OCI-LY3 (cell line): ENCODE data around the gene CRNKL1.

Source experiments
- H2AFZ ChIP-seq: fragments of 200-600, 300-600 bp; shearing (Covaris generic); 2 replicates; pipeline ENCODE4 v1.6.0; 2014; ENCODE audit warnings: antibody characterized with exemption, low read depth, low read length
- H3K27ac ChIP-seq: fragments of 200-600, 300-600 bp; sonication (generic); 2 replicates; pipeline ENCODE4 v1.5.1; 2014; ENCODE audit warnings: mild to moderate bottlenecking, low read length, moderate library complexity, mixed read lengths
- H3K27me3 ChIP-seq: fragments of 200-600, 300-600 bp; sonication (generic); 2 replicates; pipeline ENCODE4 v1.6.1; 2014; ENCODE audit warnings: low read depth, low read length, mixed read lengths
- H3K36me3 ChIP-seq: fragments of 200-600, 300-600 bp; sonication (generic); replicated peaks from 2 replicates; pipeline ENCODE3; 2014; ENCODE audit warnings: low read depth, low read length, mixed read lengths
- H3K4me1 ChIP-seq: fragments of 300-600, 200-600 bp; sonication (generic); 2 replicates; pipeline ENCODE4 v1.6.1; 2014; ENCODE audit warnings: low read length, mixed read lengths
- H3K4me2 ChIP-seq: fragments of 200-600, 300-600 bp; sonication (generic); 2 replicates; pipeline ENCODE4 v1.6.1; 2014; ENCODE audit warnings: low read length, mixed read lengths
- H3K4me3 ChIP-seq: fragments of 300-600, 200-600 bp; sonication (generic); 2 replicates; pipeline ENCODE4 v1.5.1; 2014; ENCODE audit warnings: antibody characterized with exemption, mild to moderate bottlenecking, low read length, moderate library complexity
- H3K79me2 ChIP-seq: fragments of 300-600, 200-600 bp; shearing (Covaris generic); 2 replicates; pipeline ENCODE4 v1.6.1; 2014; ENCODE audit warnings: mild to moderate bottlenecking, low read length, mixed read lengths
- H3K9ac ChIP-seq: fragments of 300-600, 200-600 bp; shearing (Covaris generic); 2 replicates; pipeline ENCODE4 v1.6.0; 2014; ENCODE audit warnings: mild to moderate bottlenecking, low read length, moderate library complexity
- H3K9me3 ChIP-seq: fragments of 200-600, 300-600 bp; shearing (Covaris generic); 2 replicates; pipeline ENCODE4 v1.6.1; 2014; ENCODE audit warnings: low read length, mixed read lengths; ENCODE audit not compliant: insufficient read depth
- H4K20me1 ChIP-seq: fragments of 200-600, 300-600 bp; sonication (generic); 2 replicates; pipeline ENCODE4 v1.6.1; 2016; ENCODE audit warnings: low read length, mixed read lengths; ENCODE audit not compliant: insufficient read depth
- CTCF ChIP-seq: fragments of 200-600, 300-600 bp; sonication (generic); IDR thresholded peaks from 2 replicates; pipeline ENCODE4 v1.5.1; 2014; ENCODE audit warnings: antibody characterized with exemption, low read length, low read depth
- EZH2phosphoT487 ChIP-seq: fragments of 200-600 bp; shearing (Covaris generic); IDR thresholded peaks from 2 replicates; pipeline ENCODE4 v1.6.1; 2018; ENCODE audit warnings: antibody characterized with exemption, mixed run types, low read depth

Gene CRNKL1

DNA sequence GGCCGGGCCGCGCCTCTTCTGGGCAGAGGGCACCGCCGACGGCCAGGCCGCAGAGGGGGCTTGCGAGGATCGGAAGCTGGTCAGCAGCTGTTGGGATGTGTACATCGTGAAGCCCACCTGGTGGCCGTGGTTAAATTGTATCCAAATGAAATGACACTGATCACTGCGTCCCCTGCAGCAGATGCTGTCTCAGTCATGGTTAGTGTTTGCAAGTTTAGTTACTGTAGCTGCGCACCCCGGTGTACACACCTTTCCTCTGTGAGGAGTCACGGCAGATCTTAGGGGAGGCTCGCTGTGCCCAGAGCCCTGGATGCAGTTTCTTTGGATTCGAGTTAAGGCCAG lies 34.5 kb downstream of the CRNKL1 start:
- peak overlapping the region; percentile 14 for H3K27ac ChIP-seq
- H3K4me1 ChIP-seq: peaks cover 30% of the 10 kb centered on the region
- H2AFZ ChIP-seq: peak overlapping the region; percentile 30; the same call in 1 of the 2 replicates

DNA sequence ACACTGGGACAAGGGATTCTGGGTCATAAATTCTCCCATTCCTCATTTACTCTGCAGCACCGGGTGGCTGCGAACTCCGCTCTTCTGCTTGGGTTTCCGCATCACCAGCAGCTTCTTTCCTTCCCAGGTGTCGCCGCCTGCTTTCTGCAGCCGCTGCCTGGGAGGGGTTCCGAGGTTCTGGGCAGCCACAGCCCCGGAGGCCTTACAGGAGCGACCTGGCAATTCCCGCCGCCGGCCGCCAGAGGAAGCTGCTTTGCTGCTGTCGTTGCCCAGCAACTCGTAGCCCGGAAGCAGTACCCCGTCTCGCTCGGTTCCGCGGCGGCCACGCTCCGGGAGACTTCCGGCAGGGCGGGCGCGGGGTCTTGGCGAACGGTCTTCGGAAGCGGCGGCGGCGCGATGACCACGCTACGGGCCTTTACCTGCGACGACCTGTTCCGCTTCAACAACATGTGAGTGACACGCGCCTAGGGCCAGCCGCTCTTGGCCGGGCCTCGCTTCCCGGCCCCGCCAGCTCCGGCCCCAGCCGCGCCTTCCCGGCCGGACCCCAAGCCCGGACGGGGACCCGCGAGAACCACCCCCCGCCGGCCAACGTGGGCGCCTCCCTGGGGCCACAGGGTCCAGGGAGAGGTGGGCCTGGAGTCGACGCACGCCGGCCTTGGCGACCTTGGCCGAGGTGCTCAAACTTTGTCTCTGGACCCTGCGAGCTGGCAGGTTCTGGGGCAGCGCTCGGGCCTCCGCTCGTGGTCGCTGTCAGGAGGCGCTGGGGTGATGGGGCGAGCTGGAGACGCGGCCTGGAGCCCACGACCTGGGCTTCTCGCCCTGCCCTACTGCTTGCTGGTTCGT lies 35.0 kb downstream of the CRNKL1 start, which contains the start of gene NAA20:
Gene NAA20 (plus strand): TSS at position 362 of the 843 bp plus-strand sequence. CDS start 35 bp downstream, at position 397.
- Histone ChIP-seq H3K9me3 (no peaks in the 10 kb centered on the region), H4K20me1 (peaks cover 21% of the 10 kb centered on the region), H3K27me3 (no peaks in the 10 kb centered on the region), H3K4me3 (peak within 1 kb of the TSS; percentile 87), H3K27ac (peak within 1 kb of the TSS; percentile 14), H3K9ac (peak within 1 kb of the TSS; percentile 74), H3K36me3 (peaks cover 7% of the 10 kb centered on the region), H3K4me2 (peak within 1 kb of the TSS; percentile 76), H3K4me1 (peaks cover 24% of the 10 kb centered on the region), H2AFZ (peak within 1 kb of the TSS; percentile 31), H3K79me2 (peaks cover 51% of the 10 kb centered on the region)
- peak; percentile 51 for TF ChIP-seq CTCF
- no peak for TF ChIP-seq EZH2phosphoT487

More for the DNA sequence above, 34.5 kb downstream of the CRNKL1 start:
- Histone ChIP-seq H3K79me2 (peaks cover 57% of the 10 kb centered on the region), H3K9me3 (no peaks in the 10 kb centered on the region), H3K36me3 (peaks cover 7% of the 10 kb centered on the region), H3K4me2 (peak overlapping the region; percentile 76), H3K9ac (peak overlapping the region; percentile 74), H4K20me1 (peaks cover 25% of the 10 kb centered on the region), H3K27me3 (no peaks in the 10 kb centered on the region), H3K4me3 (peak overlapping the region; percentile 87)
- no peak for TF ChIP-seq CTCF
- TF ChIP-seq EZH2phosphoT487: no peak

GRCh38 chr20:20014659-20015058 lies 37.6 kb downstream of the CRNKL1 start:
- Histone ChIP-seq H3K9ac (no peak overlapping the region), H3K27me3 (peaks cover 3% of the 10 kb centered on the region; the same call in 1 of the 2 replicates), H3K9me3 (no peaks in the 10 kb centered on the region), H2AFZ (peak overlapping the region; percentile 14; the same call in 1 of the 2 replicates), H3K79me2 (peaks cover 26% of the 10 kb centered on the region), H3K4me2 (no peak overlapping the region), H3K27ac (no peak overlapping the region), H3K36me3 (peaks cover 7% of the 10 kb centered on the region), H3K4me1 (peaks cover 13% of the 10 kb centered on the region), H4K20me1 (0 out of 2 replicates have a peak, but pooled peaks cover 13% of the 10 kb centered on the region), H3K4me3 (no peak overlapping the region)
- TF ChIP-seq EZH2phosphoT487 (no peak), CTCF (no peak)

DNA sequence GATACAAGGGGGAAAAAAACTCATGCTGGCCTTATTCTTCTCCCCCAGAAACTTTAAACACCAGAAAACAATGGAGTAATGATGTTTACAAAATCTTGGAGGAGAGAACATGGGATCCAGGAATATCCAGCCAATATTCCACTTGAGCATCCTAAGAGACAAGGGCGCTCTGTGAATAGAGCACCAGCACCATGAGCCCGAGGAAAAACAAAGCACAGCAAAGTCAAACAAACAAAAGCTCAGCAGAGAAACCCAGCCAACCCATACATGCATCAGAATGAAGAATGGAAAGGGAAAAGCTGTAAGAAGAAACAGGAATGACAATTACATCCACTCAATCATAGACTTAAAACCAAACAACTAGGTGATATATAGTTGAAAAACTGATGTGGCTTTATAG lies 39.7 kb downstream of the CRNKL1 start:
- H3K4me3 ChIP-seq: no peak overlapping the region
- no peaks in the 10 kb centered on the region for H3K9me3 ChIP-seq
- peaks cover 4% of the 10 kb centered on the region for H3K79me2 ChIP-seq
- no peaks in the 10 kb centered on the region for H3K4me1 ChIP-seq
- H3K4me2 ChIP-seq: no peak overlapping the region
- H3K9ac ChIP-seq: no peak overlapping the region
- no peak for TF ChIP-seq CTCF
- TF ChIP-seq EZH2phosphoT487: no peak
- no peaks in the 10 kb centered on the region for H3K36me3 ChIP-seq
- peaks cover 7% of the 10 kb centered on the region; the same call in 1 of the 2 replicates for H3K27me3 ChIP-seq
- H4K20me1 ChIP-seq: no peaks in the 10 kb centered on the region
- no peak overlapping the region for H3K27ac ChIP-seq
- H2AFZ ChIP-seq: no peak overlapping the region
